HL-60 (cell line): ENCODE data around the gene CD3D.

Source experiments
- DNase-seq, 2 experiments: peaks; one replicate each; pipeline ENCODE4 v3.0.0-alpha.2; 2010 to 2020; ENCODE audit warnings: low read depth in 1 of 2, low spot score in 1 of 2
- H3K27ac ChIP-seq: fragments of 250-450 bp; sonication (Bioruptor Pico); replicated peaks from 2 replicates; pipeline ENCODE4 v1.5.1; 2020; ENCODE audit warnings: mild to moderate bottlenecking, moderate library complexity
- H3K27me3 ChIP-seq: fragments of 250-450 bp; sonication (Bioruptor Pico); 2 replicates; pipeline ENCODE4 v1.5.1; 2021; ENCODE audit warnings: mild to moderate bottlenecking, moderate library complexity; ENCODE audit not compliant: insufficient read depth, poor library complexity, severe bottlenecking
- H3K4me3 ChIP-seq: replicated peaks from 2 replicates; pipeline ENCODE4 v1.5.1; 2011; ENCODE audit warnings: mild to moderate bottlenecking, control low read depth, low read length; ENCODE audit not compliant: insufficient read depth
- GABPA ChIP-seq: IDR thresholded peaks from 2 replicates; pipeline ENCODE4 v1.6.1; 2012; ENCODE audit warnings: low read depth
- POLR2AphosphoS5 ChIP-seq: IDR thresholded peaks from 2 replicates; pipeline ENCODE4 v1.6.1; 2012; ENCODE audit warnings: low read depth
- REST ChIP-seq: IDR thresholded peaks from 2 replicates; pipeline ENCODE4 v1.6.1; 2012; ENCODE audit warnings: low read depth; ENCODE audit not compliant: insufficient replicate concordance
- SPI1 ChIP-seq: IDR thresholded peaks from 2 replicates; pipeline ENCODE4 v1.6.1; 2012; ENCODE audit warnings: low read depth, mild to moderate bottlenecking, borderline replicate concordance
- TF ChIP-seq, protein P1 (sequence below): IDR thresholded peaks from one replicate; pipeline ENCODE4 v1.5.1; 2011; ENCODE audit warnings: low read length, control low read depth, inconsistent platforms; ENCODE audit not compliant: insufficient read depth

CD3D gene

DNA sequence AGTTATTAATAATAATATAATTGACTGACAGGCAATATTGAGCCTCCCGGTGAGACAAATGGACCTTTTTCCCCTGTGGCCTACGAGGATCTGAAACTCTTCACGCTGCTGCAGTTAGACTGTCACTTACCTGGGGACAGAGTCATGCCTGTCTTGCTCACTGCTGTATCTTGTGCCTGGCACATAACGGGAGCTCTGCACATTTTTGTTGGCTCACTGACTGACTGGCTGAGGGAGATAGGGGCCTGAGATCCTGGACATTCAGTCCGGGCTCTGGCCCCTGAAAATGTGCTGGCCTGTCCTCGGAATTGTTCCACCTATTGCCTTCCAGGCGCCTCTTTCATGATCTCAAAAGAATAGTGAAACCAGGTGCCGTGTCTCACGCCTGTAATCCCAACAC is 743 bp upstream of the CD3D start:
- Histone ChIP-seq H3K27ac (no peak overlapping the region), H3K4me3 (no peak overlapping the region), H3K27me3 (no peaks in the 10 kb centered on the region)
- no peak for DNase-seq
- TF ChIP-seq, protein P1, sequence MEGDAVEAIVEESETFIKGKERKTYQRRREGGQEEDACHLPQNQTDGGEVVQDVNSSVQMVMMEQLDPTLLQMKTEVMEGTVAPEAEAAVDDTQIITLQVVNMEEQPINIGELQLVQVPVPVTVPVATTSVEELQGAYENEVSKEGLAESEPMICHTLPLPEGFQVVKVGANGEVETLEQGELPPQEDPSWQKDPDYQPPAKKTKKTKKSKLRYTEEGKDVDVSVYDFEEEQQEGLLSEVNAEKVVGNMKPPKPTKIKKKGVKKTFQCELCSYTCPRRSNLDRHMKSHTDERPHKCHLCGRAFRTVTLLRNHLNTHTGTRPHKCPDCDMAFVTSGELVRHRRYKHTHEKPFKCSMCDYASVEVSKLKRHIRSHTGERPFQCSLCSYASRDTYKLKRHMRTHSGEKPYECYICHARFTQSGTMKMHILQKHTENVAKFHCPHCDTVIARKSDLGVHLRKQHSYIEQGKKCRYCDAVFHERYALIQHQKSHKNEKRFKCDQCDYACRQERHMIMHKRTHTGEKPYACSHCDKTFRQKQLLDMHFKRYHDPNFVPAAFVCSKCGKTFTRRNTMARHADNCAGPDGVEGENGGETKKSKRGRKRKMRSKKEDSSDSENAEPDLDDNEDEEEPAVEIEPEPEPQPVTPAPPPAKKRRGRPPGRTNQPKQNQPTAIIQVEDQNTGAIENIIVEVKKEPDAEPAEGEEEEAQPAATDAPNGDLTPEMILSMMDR, result no peak
- TF ChIP-seq REST, result no peak
- TF ChIP-seq GABPA, result no peak
- TF ChIP-seq SPI1, result no peak
- TF ChIP-seq POLR2AphosphoS5, result no peak

- TF ChIP-seq SPI1 (no peak), POLR2AphosphoS5 (no peak), REST (no peak), GABPA (no peak)
- TF ChIP-seq, protein P1, result no peak
- Histone ChIP-seq H3K27ac (no peak overlapping the region), H3K4me3 (no peak overlapping the region), H3K27me3 (no peaks in the 10 kb centered on the region)
- no peak for DNase-seq
Observed at GRCh38 chr11:118341815-118342489, 553 bp downstream of the CD3D start.

- Histone ChIP-seq H3K27me3 (no peaks in the 10 kb centered on the region), H3K4me3 (no peak overlapping the region), H3K27ac (no peak overlapping the region)
- no peak for TF ChIP-seq GABPA
- TF ChIP-seq, protein P1, result no peak
- TF ChIP-seq REST, result no peak
- TF ChIP-seq SPI1, result no peak
- no peak for TF ChIP-seq POLR2AphosphoS5
- DNase-seq, result no peak
Observed at GRCh38 chr11:118341261-118341660, 1.2 kb downstream of the CD3D start.
